Activated naive CD4-positive, alpha-beta T cell treated with anti-CD3 and anti-CD28 coated beads for 36 hours (primary cell): ENCODE data around the gene LDB2. TPM values are rescaled to one million over a fixed set of nuclear protein-coding genes. Genes with fewer than 3 reads are reported as not detected.

ENCODE experiments used
- CTCF ChIA-PET: fragments of 350-600 bp; sonication (Branson Sonifier 250); formaldehyde crosslinking; loops from one replicate; lab custom pipeline; 2021; ENCODE audit warnings: antibody characterized with exemption; lab: Charles Lee
- DNase-seq: peaks from one replicate; pipeline ENCODE4 v3.0.0-alpha.2; 2020
- H3K27ac Mint-ChIP-seq: one replicate; pipeline ENCODE4 v1.8.0; 2021; ENCODE audit warnings: mild to moderate bottlenecking, mixed read lengths
- H3K27me3 Mint-ChIP-seq: one replicate; pipeline ENCODE4 v1.8.0; 2021; ENCODE audit warnings: low read depth, mixed read lengths
- H3K36me3 Mint-ChIP-seq: one replicate; pipeline ENCODE4 v1.8.0; 2021; ENCODE audit warnings: low read depth, mixed read lengths
- H3K4me1 Mint-ChIP-seq: one replicate; pipeline ENCODE4 v1.8.0; 2021; ENCODE audit warnings: low read depth, mixed read lengths
- H3K4me3 Mint-ChIP-seq: one replicate; pipeline ENCODE4 v1.8.0; 2021; ENCODE audit warnings: mild to moderate bottlenecking, moderate library complexity, mixed read lengths
- H3K9me3 Mint-ChIP-seq: one replicate; pipeline ENCODE4 v1.8.0; 2021; ENCODE audit warnings: mixed read lengths
- intact Hi-C: fragments of 100-400 bp; cut with micrococcal nuclease; formaldehyde crosslinking; loops from one replicate; pipeline ENCODE4 v1.15.1; 2023
- total RNA-seq, 2 experiments: library from RNA; stranded (reverse); gene quantifications; one replicate each; pipeline ENCODE4 v1.2.3, GENCODE V29; 2021

Gene LDB2
- total RNA-seq, 2 experiments from 2014 or later = not detected

DNA sequence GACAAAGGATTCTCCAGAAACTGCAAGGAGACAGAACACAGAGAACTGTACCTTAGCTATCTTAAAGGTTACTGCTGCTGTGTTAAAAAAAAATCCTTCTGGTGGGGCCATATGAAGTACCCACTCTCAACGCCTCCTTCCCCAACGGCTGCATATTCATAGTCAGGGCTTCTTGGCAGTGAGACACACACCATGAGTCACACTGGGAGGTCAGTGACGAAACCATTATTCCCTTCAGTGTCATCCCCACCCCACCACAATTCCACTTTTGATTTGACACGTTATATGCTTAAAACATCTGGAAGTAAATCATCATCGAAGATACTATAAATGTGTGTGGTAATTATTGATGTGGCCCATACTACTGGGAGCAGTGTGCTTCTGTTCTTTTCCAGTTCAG lies 271.5 kb downstream of the LDB2 start:
- H3K4me1 Mint-ChIP-seq = no peaks in the 10 kb centered on the region
- intact Hi-C loops = no loop called here
- DNase-seq = no peak
- CTCF ChIA-PET = no interaction called here
- no peaks in the 10 kb centered on the region for H3K27me3 Mint-ChIP-seq
- H3K36me3 Mint-ChIP-seq = no peaks in the 10 kb centered on the region
- H3K4me3 Mint-ChIP-seq = no peak overlapping the region
- no peaks in the 10 kb centered on the region for H3K9me3 Mint-ChIP-seq
- H3K27ac Mint-ChIP-seq = no peak overlapping the region

DNA sequence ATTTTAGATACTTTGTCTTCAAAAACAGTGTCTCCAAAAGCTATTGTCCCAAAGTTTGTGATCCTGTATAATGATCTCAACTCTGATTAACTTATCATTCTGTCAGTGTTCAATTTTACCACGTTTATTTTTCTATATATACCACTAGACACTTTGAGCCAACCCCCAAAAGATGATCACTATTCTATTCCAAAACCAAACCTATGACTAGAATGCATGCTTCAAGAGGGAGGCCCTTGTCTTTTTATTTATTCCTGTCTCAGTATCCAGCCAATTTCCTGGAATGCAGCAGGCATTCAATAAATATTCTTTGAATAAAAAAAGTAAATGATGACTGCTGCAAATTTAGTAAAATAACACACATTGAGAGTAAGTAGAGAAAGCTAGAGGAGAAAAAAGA lies 275.6 kb downstream of the LDB2 start:
- DNase-seq = no peak
- H3K36me3 Mint-ChIP-seq = no peaks in the 10 kb centered on the region
- no peaks in the 10 kb centered on the region for H3K27me3 Mint-ChIP-seq
- CTCF ChIA-PET = no interaction called here
- intact Hi-C loops = no loop called here
- H3K4me3 Mint-ChIP-seq = no peak overlapping the region
- no peak overlapping the region for H3K27ac Mint-ChIP-seq
- no peaks in the 10 kb centered on the region for H3K4me1 Mint-ChIP-seq
- H3K9me3 Mint-ChIP-seq = no peaks in the 10 kb centered on the region

DNA sequence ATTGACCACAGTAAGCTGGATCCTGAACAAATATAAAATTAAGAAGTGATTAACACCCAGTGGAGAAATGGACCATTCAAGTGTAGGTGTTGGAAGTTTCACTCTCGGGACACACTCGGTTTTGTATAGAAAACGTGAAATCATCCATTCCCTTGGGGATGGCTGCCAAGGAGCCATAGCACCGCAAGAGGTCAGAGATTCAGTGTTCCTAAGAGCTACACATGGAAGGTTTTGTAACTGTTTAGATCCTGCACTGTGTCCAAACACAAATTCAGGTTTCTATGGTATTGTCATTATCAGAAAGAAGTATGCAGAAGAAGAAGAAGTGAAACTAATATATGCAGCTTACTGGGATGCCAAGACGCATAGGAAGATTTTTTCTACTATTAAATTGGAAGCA lies 281.0 kb downstream of the LDB2 start:
- Mint-ChIP-seq H3K27ac (no peak overlapping the region), H3K4me1 (no peaks in the 10 kb centered on the region), H3K9me3 (peaks cover 6% of the 10 kb centered on the region), H3K27me3 (no peaks in the 10 kb centered on the region), H3K36me3 (no peaks in the 10 kb centered on the region), H3K4me3 (no peak overlapping the region)
- no peak for DNase-seq
- intact Hi-C loops = no loop called here
- CTCF ChIA-PET = interaction anchor here (0.7 kb wide), 1 partner anchor 190 kb away, joined by 3 read pairs; no protein-coding TSS in a partner anchor

DNA sequence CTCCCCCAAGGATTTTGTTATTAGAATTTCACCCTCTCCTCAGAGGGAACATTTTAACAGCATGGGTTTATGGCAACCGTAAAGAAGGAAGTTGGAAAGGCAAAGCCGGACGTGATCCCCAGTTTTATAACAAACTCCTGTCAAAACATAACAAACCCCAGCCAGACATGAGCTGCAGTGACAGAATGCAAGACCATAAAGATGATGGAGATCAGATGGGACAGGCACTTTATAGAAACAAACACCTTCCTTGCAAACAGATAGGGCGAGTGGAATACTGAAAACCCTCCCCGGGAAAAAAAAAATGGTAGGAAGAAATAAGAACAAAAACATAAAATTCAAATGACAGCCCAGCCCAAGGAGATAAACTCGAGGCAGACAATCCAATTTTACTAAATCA lies 281.4 kb downstream of the LDB2 start:
- Mint-ChIP-seq H3K4me3 (no peak overlapping the region), H3K27me3 (no peaks in the 10 kb centered on the region)
- CTCF ChIA-PET = interaction anchor here (0.7 kb wide), 1 partner anchor 189 kb away, joined by 3 read pairs; no protein-coding TSS in a partner anchor

DNA sequence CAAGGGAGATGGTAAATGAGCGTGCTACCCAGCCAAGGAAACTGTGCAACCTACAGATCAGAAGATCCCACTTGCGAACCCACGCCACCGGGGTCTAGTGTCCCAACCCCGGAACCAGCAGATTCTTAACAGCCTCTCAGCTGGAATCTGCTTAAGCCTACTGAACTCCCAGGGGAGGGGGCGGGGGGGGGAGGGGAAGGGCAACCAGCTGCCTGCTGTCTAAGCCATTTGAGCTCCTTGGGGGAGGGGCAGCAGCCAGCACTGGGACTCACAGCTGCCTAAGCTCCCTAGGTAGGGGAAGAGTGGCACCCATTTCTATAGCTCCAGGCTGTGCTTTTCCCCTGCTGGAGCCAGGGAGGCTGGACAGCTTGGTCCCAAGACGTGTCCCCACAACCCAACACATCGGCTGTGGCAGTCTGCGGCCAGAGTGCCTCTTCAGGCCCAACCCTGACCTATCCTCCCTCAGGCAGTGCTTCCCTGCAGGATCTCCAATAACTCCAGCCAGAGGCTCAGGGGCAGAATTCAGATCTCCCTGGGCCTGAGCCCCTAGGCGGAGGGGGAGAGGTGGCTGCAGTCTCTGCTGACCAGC lies 289.2 kb downstream of the LDB2 start:
- peaks cover 2% of the 10 kb centered on the region for H3K36me3 Mint-ChIP-seq
- CTCF ChIA-PET = no interaction called here
- no peaks in the 10 kb centered on the region for H3K4me1 Mint-ChIP-seq
- intact Hi-C loops = no loop called here
- DNase-seq = no peak
- H3K9me3 Mint-ChIP-seq = peaks cover 11% of the 10 kb centered on the region
- no peak overlapping the region for H3K4me3 Mint-ChIP-seq
- no peak overlapping the region for H3K27ac Mint-ChIP-seq
- H3K27me3 Mint-ChIP-seq = peaks cover 2% of the 10 kb centered on the region

More for the DNA sequence above, 281.4 kb downstream of the LDB2 start:
- Mint-ChIP-seq H3K9me3 (peaks cover 9% of the 10 kb centered on the region), H3K27ac (no peak overlapping the region), H3K4me1 (no peaks in the 10 kb centered on the region), H3K36me3 (peaks cover 1% of the 10 kb centered on the region)
- intact Hi-C loops = no loop called here
- DNase-seq = no peak

DNA sequence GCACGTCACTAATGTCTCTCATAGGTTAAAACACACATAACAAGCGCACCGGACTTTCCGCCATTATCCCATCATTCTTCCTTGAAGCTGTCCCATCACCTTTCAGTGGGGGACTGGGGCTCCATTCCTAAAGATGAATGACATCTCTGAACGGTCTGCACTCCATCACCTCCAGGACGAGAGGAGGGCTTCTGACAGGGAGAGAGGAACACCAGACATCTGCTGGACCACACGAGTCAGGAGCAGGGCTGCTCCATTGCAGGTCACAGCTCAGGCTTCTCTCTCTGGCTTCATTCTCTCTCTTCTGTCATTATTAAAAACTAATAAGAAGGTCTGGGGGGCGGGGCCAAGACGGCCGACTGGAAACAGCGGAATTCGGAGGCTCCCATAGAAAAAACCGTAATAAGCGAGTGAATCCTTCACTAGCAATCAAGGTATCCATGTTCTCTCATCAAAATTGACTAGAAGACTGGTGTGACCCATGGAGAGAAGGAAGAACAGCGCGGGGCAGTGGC lies 289.8 kb downstream of the LDB2 start:
- Mint-ChIP-seq H3K9me3 (peaks cover 9% of the 10 kb centered on the region), H3K27ac (no peak overlapping the region), H3K4me3 (no peak overlapping the region), H3K27me3 (peaks cover 2% of the 10 kb centered on the region), H3K36me3 (peaks cover 2% of the 10 kb centered on the region), H3K4me1 (no peaks in the 10 kb centered on the region)
- CTCF ChIA-PET = no interaction called here
- intact Hi-C loops = no loop called here
- DNase-seq = no peak

DNA sequence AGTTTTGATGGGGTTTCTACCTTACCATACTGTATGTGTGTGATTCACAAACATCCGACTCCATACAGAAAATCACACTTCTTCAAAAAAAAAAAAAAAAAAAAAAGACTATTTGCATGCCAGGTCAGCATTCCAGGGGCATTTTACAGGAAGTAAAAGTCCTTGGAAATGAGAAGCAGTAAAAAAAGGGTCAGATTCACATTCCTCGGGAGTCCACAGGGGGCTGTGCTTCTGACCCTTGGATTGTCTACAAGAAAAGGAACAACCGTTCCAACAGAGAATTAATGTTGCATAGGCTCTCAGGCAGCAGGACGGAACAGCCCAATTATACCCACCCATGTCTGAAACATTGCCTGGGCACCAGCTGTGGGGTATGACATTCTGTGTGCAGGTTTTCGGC lies 290.3 kb downstream of the LDB2 start:
- no peaks in the 10 kb centered on the region for H3K4me1 Mint-ChIP-seq
- intact Hi-C loops = no loop called here
- H3K9me3 Mint-ChIP-seq = peaks cover 6% of the 10 kb centered on the region
- H3K27ac Mint-ChIP-seq = no peak overlapping the region
- CTCF ChIA-PET = no interaction called here
- peaks cover 2% of the 10 kb centered on the region for H3K36me3 Mint-ChIP-seq
- DNase-seq = no peak
- no peak overlapping the region for H3K4me3 Mint-ChIP-seq
- peaks cover 3% of the 10 kb centered on the region for H3K27me3 Mint-ChIP-seq

DNA sequence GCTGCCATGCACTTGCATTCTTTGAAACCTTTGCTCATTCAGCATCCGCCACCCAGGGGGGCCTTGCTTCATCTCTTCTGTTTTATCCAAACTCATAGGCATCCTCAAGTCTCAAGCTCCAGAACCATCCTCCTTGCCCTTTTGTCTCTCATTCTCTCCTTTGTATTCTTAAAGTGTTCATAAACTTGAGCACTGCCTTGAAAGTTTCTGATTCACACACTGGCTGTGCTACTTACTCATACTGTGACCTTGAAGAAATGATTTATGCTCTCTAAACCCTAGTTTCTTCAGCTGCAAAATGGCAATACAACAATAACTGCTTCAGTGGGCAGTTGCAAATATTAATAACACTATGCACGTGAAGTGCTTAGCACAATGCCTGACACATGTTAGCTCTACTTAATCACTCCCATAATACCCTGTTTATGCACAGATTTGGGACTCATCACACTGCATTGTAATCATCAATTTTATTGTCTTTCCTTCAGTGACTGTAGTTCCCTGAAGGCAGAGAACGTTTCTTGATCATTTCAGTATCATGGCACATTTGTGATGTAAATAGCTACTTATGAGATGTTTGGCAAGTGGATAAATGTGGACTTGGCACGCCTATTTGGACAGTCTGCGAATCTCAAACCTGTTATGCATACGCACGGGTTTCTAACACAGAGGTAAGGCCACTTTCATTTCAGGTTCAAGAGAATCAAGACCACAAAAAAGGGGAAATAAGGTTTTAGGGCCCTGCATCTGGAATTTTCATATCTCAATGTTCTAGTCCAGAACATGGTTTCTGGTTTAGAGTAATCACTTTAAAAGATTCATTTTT lies 291.0 kb downstream of the LDB2 start:
- DNase-seq = no peak

DNA sequence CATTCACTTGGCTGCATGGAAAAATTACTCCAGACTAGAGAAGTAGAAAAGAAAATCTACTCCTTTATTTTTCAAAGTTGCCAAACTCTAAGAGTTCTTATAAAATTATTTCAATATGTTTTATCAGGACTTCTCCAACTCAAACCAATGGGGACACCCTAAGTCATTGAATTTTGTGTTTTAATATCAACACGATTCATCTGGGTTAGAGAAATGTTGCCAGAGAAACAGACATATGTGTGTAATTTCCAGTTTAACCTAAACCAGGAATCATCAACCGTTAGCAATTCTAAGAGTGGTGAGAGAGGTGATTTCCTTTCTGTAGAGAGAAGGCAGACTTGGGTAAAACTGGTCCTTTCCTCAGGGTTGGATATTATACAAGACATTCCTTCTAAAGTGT lies 291.8 kb downstream of the LDB2 start:
- CTCF ChIA-PET = no interaction called here
- H3K4me3 Mint-ChIP-seq = no peak overlapping the region

More for the DNA sequence above, 291.0 kb downstream of the LDB2 start:
- Mint-ChIP-seq H3K36me3 (peaks cover 2% of the 10 kb centered on the region), H3K27ac (no peak overlapping the region), H3K4me3 (no peak overlapping the region), H3K4me1 (no peaks in the 10 kb centered on the region), H3K27me3 (peaks cover 4% of the 10 kb centered on the region), H3K9me3 (peaks cover 6% of the 10 kb centered on the region)
- intact Hi-C loops = no loop called here
- CTCF ChIA-PET = no interaction called here

DNA sequence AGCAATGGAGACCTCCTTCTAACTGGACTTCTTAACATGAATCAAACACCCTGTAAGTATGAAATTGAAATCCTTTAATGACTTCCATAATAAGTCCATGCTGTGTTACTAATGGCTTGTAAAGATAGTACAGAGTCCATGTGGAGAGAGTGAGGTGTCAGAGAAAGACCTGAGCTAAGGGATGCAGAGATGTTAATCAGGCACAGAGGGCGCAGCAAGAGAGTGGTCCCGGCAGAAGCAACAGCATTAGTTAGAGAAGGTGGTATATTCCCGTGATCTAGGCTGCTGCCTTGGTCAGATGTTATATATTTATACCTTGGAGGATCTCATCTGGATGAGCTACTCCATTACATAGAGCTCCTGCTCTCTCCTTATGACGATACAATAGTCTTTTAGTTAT lies 295.3 kb downstream of the LDB2 start:
- DNase-seq = no peak
- intact Hi-C loops = no loop called here
- Mint-ChIP-seq H3K9me3 (no peaks in the 10 kb centered on the region), H3K36me3 (no peaks in the 10 kb centered on the region), H3K27ac (no peak overlapping the region), H3K4me1 (no peaks in the 10 kb centered on the region), H3K27me3 (peaks cover 5% of the 10 kb centered on the region), H3K4me3 (no peak overlapping the region)
- CTCF ChIA-PET = no interaction called here

More for the DNA sequence above, 291.8 kb downstream of the LDB2 start:
- no peaks in the 10 kb centered on the region for H3K4me1 Mint-ChIP-seq
- no peak overlapping the region for H3K27ac Mint-ChIP-seq
- H3K36me3 Mint-ChIP-seq = no peaks in the 10 kb centered on the region
- intact Hi-C loops = no loop called here
- H3K27me3 Mint-ChIP-seq = peaks cover 4% of the 10 kb centered on the region
- DNase-seq = no peak
- peaks cover under 1% of the 10 kb centered on the region for H3K9me3 Mint-ChIP-seq

DNA sequence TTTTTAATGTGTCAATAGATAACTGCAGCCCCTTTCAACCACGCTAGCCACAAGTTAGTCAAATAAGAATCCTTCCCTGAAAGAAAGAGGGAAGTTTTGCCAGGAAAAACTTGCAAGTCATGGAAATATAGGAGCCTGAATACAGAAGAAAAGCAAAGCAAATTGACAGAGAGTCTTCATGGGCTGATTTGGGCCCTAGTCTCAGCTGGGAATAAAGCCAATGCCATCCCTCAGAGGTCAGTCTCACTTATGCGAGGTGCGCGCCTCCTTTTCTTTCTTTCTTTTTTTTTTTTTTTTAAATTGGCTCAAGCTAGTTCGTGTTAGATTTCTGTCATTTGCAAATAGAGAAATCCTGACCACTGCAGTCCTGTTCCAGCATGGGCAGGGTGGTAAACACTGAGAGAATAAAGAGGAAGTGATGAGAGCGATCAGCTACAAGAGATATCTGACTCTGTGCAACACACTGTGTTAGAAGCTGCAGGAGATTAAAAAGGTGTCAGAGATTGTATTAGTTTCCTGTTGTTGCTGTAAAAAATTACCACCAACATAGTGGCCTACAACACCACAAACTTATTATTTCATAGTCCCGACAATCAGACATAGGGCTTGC lies 299.7 kb downstream of the LDB2 start:
- Mint-ChIP-seq H3K27ac (no peak overlapping the region), H3K4me3 (no peak overlapping the region), H3K36me3 (no peaks in the 10 kb centered on the region), H3K4me1 (no peaks in the 10 kb centered on the region), H3K27me3 (peaks cover 5% of the 10 kb centered on the region), H3K9me3 (no peaks in the 10 kb centered on the region)
- no peak for DNase-seq
- intact Hi-C loops = no loop called here
- CTCF ChIA-PET = no interaction called here

DNA sequence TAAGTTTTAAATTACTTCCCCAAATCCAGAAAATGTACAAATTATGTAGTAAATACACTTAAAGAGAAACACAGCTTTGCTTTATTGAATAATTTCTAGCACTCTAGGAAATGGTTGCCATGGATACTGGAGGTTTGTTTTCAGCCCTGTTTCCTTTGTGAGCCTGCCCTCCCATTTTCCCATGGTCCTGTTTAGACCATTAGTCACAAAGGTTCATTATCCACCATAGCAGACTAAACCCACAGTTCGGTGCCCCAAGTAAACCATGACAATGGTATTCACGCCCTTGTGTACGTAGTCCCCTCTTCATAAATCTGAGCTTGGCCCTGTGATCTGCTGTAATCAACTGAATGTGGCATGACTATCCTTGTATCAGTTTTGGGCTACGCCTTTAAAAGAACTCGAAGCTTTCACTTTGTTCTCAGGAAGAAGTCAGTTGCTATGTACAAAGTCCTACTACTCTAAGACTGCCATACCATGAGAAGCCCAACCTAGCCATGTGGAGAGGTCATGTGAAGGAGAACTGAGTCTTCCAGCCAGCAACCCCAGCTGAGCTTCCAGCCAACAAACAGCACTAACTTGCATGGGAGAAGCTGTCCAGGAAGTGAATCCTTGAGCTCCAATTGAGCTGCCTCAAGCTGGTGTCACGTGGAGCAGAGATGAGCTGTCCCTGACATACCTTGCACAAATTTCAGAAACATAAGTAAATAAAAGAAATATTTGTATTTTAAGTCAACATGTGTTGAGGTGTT lies 300.4 kb downstream of the LDB2 start:
- Mint-ChIP-seq H3K4me1 (no peaks in the 10 kb centered on the region), H3K27ac (no peak overlapping the region), H3K9me3 (no peaks in the 10 kb centered on the region), H3K27me3 (peaks cover 3% of the 10 kb centered on the region), H3K4me3 (no peak overlapping the region), H3K36me3 (no peaks in the 10 kb centered on the region)
- intact Hi-C loops = no loop called here
- CTCF ChIA-PET = no interaction called here
- no peak for DNase-seq
